H9 (cell line): ENCODE measurements around the gene TMC1. TPM values are rescaled to one million over a fixed set of nuclear protein-coding genes. Genes with fewer than 3 reads are reported as not detected.

Experiments used
- DNase-seq: peaks from one replicate; pipeline ENCODE4 v3.0.0-alpha.2; 2017
- H2AFZ ChIP-seq: one replicate; pipeline ENCODE4 v1.6.1; 2013; ENCODE audit warnings: mild to moderate bottlenecking, low read length, control low read depth, moderate library complexity
- H2AK5ac ChIP-seq: 2 replicates; pipeline ENCODE4 v1.6.1; 2013; ENCODE audit warnings: low read length, control low read depth, mixed read lengths; ENCODE audit not compliant: insufficient read length
- H2BK120ac ChIP-seq: one replicate; pipeline ENCODE4 v1.6.1; 2013; ENCODE audit warnings: low read depth, mild to moderate bottlenecking, low read length, control low read depth, inconsistent platforms; ENCODE audit not compliant: poor library complexity, severe bottlenecking
- H2BK12ac ChIP-seq: 2 replicates; pipeline ENCODE4 v1.6.1; 2013; ENCODE audit warnings: low read length, control low read depth, mixed read lengths, low read depth; ENCODE audit not compliant: insufficient read length
- H2BK15ac ChIP-seq: 2 replicates; pipeline ENCODE4 v1.6.1; 2013; ENCODE audit warnings: low read depth, low read length, control low read depth
- H2BK20ac ChIP-seq: one replicate; pipeline ENCODE4 v1.6.1; 2013; ENCODE audit warnings: low read depth, mild to moderate bottlenecking, low read length, control low read depth, inconsistent platforms; ENCODE audit not compliant: poor library complexity, severe bottlenecking
- H2BK5ac ChIP-seq: 2 replicates; pipeline ENCODE4 v1.6.1; 2013; ENCODE audit warnings: low read length, control low read depth, mixed read lengths; ENCODE audit not compliant: insufficient read length
- H3K14ac ChIP-seq: 2 replicates; pipeline ENCODE4 v1.6.1; 2013; ENCODE audit warnings: low read length, control low read depth; ENCODE audit not compliant: insufficient read depth
- H3K18ac ChIP-seq: 2 replicates; pipeline ENCODE4 v1.6.1; 2013; ENCODE audit warnings: low read depth, mild to moderate bottlenecking, mixed read lengths, low read length, control low read depth; ENCODE audit not compliant: insufficient read length
- H3K23ac ChIP-seq: 2 replicates; pipeline ENCODE4 v1.6.1; 2013; ENCODE audit warnings: low read length, control low read depth, mixed read lengths, low read depth; ENCODE audit not compliant: insufficient read length
- H3K23me2 ChIP-seq: 2 replicates; pipeline ENCODE4 v1.6.1; 2013; ENCODE audit warnings: low read depth, mild to moderate bottlenecking, mixed read lengths, low read length, control low read depth; ENCODE audit not compliant: insufficient read length, poor library complexity, severe bottlenecking
- H3K27ac ChIP-seq: 2 replicates; pipeline ENCODE4 v1.5.1; 2013; ENCODE audit warnings: low read length, control low read depth, mixed read lengths, low read depth; ENCODE audit not compliant: insufficient read length
- H3K27me3 ChIP-seq: 2 replicates; pipeline ENCODE4 v1.6.1; 2013; ENCODE audit warnings: low read length, control low read depth, inconsistent platforms; ENCODE audit not compliant: insufficient read depth
- H3K4ac ChIP-seq: 2 replicates; pipeline ENCODE4 v1.6.1; 2013; ENCODE audit warnings: low read depth, mild to moderate bottlenecking, control low read depth, inconsistent platforms, low read length, moderate library complexity
- H3K4me1 ChIP-seq: 2 replicates; pipeline ENCODE4 v1.6.1; 2013; ENCODE audit warnings: low read length, control low read depth, inconsistent platforms; ENCODE audit not compliant: insufficient read depth
- H3K4me2 ChIP-seq: 2 replicates; pipeline ENCODE4 v1.6.1; 2013; ENCODE audit warnings: low read length, control low read depth, mixed read lengths; ENCODE audit not compliant: insufficient read length, insufficient read depth
- H3K56ac ChIP-seq: 2 replicates; pipeline ENCODE4 v1.6.1; 2013; ENCODE audit warnings: low read depth, mild to moderate bottlenecking, mixed read lengths, low read length, control low read depth; ENCODE audit not compliant: insufficient read length
- H3K79me1 ChIP-seq: 2 replicates; pipeline ENCODE4 v1.6.1; 2013; ENCODE audit warnings: low read depth, mild to moderate bottlenecking, moderate library complexity, low read length, control low read depth, inconsistent platforms; ENCODE audit not compliant: insufficient read depth, poor library complexity, severe bottlenecking
- H3K79me2 ChIP-seq: 2 replicates; pipeline ENCODE4 v1.6.1; 2013; ENCODE audit warnings: low read length, control low read depth, inconsistent platforms; ENCODE audit not compliant: insufficient read depth
- H3K9ac ChIP-seq: 2 replicates; pipeline ENCODE4 v1.6.1; 2013; ENCODE audit warnings: low read length, control low read depth, mixed read lengths; ENCODE audit not compliant: insufficient read length; ENCODE audit errors: extremely low read depth
- H3K9me3 ChIP-seq: one replicate; pipeline ENCODE4 v1.6.1; 2013; ENCODE audit warnings: low read depth, low read length, inconsistent platforms; ENCODE audit not compliant: control insufficient read depth
- H3T11ph ChIP-seq: one replicate; pipeline ENCODE4 v1.6.1; 2013; ENCODE audit warnings: mild to moderate bottlenecking, low read length, control low read depth, inconsistent platforms
- H4K20me1 ChIP-seq: one replicate; pipeline ENCODE4 v1.6.1; 2013; ENCODE audit not compliant: control insufficient read depth, insufficient read length, insufficient read depth
- H4K5ac ChIP-seq: 2 replicates; pipeline ENCODE4 v1.6.1; 2013; ENCODE audit warnings: low read depth, mild to moderate bottlenecking, mixed read lengths, low read length, control low read depth; ENCODE audit not compliant: insufficient read length
- H4K8ac ChIP-seq: replicated peaks from 2 replicates; pipeline ENCODE4 v1.6.1; 2013; ENCODE audit warnings: low read length, control low read depth, mixed read lengths, low read depth; ENCODE audit not compliant: insufficient read length
- H4K91ac ChIP-seq: 2 replicates; pipeline ENCODE4 v1.6.1; 2013; ENCODE audit warnings: low read depth, mild to moderate bottlenecking, moderate library complexity, mixed read lengths, low read length, control low read depth; ENCODE audit not compliant: insufficient read length
- H3K27ac Mint-ChIP-seq, 3 experiments: 2 replicates in 2 of 3; 3 replicates in 1 of 3; pipeline ENCODE4 v1.8.0; 2020 to 2021; ENCODE audit warnings: mixed read lengths in 3 of 3, mild to moderate bottlenecking in 1 of 3, moderate library complexity in 1 of 3
- H3K27me3 Mint-ChIP-seq: 2 replicates; pipeline ENCODE4 v1.8.0; 2021; ENCODE audit warnings: low read depth, mild to moderate bottlenecking, moderate library complexity, mixed read lengths
- H3K36me3 Mint-ChIP-seq, 3 experiments: 2 replicates in 2 of 3; 3 replicates in 1 of 3; pipeline ENCODE4 v1.8.0; 2020 to 2021; ENCODE audit warnings: low read depth in 3 of 3, mixed read lengths in 3 of 3; ENCODE audit not compliant: insufficient read depth in 1 of 3
- H3K4me1 Mint-ChIP-seq, 2 experiments: 2 replicates each; pipeline ENCODE4 v1.8.0; 2020; ENCODE audit warnings: mixed read lengths in 2 of 2
- H3K4me3 Mint-ChIP-seq, 2 experiments: 2 replicates in 1 of 2; 3 replicates in 1 of 2; pipeline ENCODE4 v1.8.0; 2020 to 2021; ENCODE audit warnings: mild to moderate bottlenecking in 2 of 2, mixed read lengths in 2 of 2, moderate library complexity in 1 of 2
- H3K9me3 Mint-ChIP-seq, 2 experiments: 2 replicates in 1 of 2; 3 replicates in 1 of 2; pipeline ENCODE4 v1.8.0; 2020; ENCODE audit warnings: mild to moderate bottlenecking in 2 of 2, mixed read lengths in 2 of 2, moderate library complexity in 1 of 2
- WGBS: extraction: QIAGEN DNeasy Blood & Tissue Kit; methylation state at CpG from one replicate; pipeline ENCODE4 v1.1.7; 2013; ENCODE audit warnings: missing lambda C conversion rate, low lambda C conversion rate, mixed read lengths; ENCODE audit not compliant: insufficient read length; ENCODE audit errors: extremely low coverage; 5-methylcytosine and 5-hydroxymethylcytosine counted together
- total RNA-seq: library from RNA; stranded (reverse); gene quantifications from 2 replicates; pipeline ENCODE4 v1.2.1, GENCODE V29; 2021
- TF ChIP-seq, protein P1 (sequence below): fragments of 200-600 bp; sonication (generic); conservative IDR thresholded peaks from 3 replicates; pipeline ENCODE4 v1.8.0; 2021; ENCODE audit warnings: antibody characterized with exemption, mild to moderate bottlenecking

Gene TMC1
- total RNA-seq, 1 experiment from 2014 or later: 2.4 TPM

DNA sequence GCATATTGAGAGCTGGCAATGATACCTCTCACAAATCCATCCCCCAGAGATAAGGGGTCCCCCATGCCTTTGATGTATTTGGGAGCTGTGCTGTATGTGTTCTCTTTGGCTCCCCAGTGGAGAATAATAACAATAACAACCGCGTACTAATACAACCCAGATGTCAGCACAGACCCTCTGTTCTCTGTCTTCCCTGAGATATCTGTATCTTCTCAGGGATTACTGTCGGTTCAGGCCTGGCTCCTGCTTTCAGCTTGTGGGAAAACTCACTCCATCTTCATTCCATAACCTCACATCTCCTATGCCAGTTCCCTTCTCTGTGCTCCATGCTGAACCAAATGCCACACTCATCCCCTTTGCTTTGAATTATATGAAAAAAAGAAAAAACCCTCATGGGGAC lies 76.2 kb downstream of the TMC1 start:
- H3K23me2 ChIP-seq: no peaks in the 10 kb centered on the region
- peaks cover 3% of the 10 kb centered on the region; the same call in 1 of the 2 replicates for H3K4me1 ChIP-seq
- H3K79me2 ChIP-seq: no peaks in the 10 kb centered on the region
- H3K27ac Mint-ChIP-seq: peak overlapping the region in 2 of 3 experiments; percentile 1 to 65; a peak in 1 of 7 replicates
- H3K14ac ChIP-seq: no peak overlapping the region
- H2AFZ ChIP-seq: no peak overlapping the region
- H3K27me3 ChIP-seq: no peaks in the 10 kb centered on the region
- peaks cover 9 to 21% of the 10 kb centered on the region in 2 experiments for H3K4me1 Mint-ChIP-seq
- no peak overlapping the region for H2BK20ac ChIP-seq
- no peaks in the 10 kb centered on the region for H3K9me3 ChIP-seq
- H3K27me3 Mint-ChIP-seq: no peaks in the 10 kb centered on the region
- H3K18ac ChIP-seq: no peak overlapping the region
- H3K9ac ChIP-seq: no peak overlapping the region
- H3K56ac ChIP-seq: no peak overlapping the region
- DNase-seq: no peak
- no peak overlapping the region for H4K8ac ChIP-seq
- no peak overlapping the region for H3T11ph ChIP-seq
- no peak overlapping the region for H3K4ac ChIP-seq
- no peak overlapping the region for H2BK12ac ChIP-seq
- H4K20me1 ChIP-seq: no peaks in the 10 kb centered on the region
- no peak overlapping the region for H3K23ac ChIP-seq
- H3K4me2 ChIP-seq: no peak overlapping the region
- H2BK15ac ChIP-seq: no peak overlapping the region
- no peak overlapping the region for H3K27ac ChIP-seq
- no CpG with 5 or more reads among the region's 3 CpGs for WGBS
- H3K4me3 Mint-ChIP-seq: no peak overlapping the region
- H3K9me3 Mint-ChIP-seq: no peaks in the 10 kb centered on the region
- no peak overlapping the region for H4K5ac ChIP-seq
- H2BK5ac ChIP-seq: no peak overlapping the region
- H3K36me3 Mint-ChIP-seq: 0 out of 7 replicates have a peak, but pooled peaks cover 0 to 1% (median 0%) of the 10 kb centered on the region in 3 experiments
- H2AK5ac ChIP-seq: no peak overlapping the region
- H3K79me1 ChIP-seq: no peaks in the 10 kb centered on the region
- H4K91ac ChIP-seq: no peak overlapping the region
- H2BK120ac ChIP-seq: no peak overlapping the region
- TF ChIP-seq, protein P1, sequence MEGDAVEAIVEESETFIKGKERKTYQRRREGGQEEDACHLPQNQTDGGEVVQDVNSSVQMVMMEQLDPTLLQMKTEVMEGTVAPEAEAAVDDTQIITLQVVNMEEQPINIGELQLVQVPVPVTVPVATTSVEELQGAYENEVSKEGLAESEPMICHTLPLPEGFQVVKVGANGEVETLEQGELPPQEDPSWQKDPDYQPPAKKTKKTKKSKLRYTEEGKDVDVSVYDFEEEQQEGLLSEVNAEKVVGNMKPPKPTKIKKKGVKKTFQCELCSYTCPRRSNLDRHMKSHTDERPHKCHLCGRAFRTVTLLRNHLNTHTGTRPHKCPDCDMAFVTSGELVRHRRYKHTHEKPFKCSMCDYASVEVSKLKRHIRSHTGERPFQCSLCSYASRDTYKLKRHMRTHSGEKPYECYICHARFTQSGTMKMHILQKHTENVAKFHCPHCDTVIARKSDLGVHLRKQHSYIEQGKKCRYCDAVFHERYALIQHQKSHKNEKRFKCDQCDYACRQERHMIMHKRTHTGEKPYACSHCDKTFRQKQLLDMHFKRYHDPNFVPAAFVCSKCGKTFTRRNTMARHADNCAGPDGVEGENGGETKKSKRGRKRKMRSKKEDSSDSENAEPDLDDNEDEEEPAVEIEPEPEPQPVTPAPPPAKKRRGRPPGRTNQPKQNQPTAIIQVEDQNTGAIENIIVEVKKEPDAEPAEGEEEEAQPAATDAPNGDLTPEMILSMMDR: no peak
